ENCODE results near the gene ADNP2.
A peak's percentile ranks its signal among the peaks of the same experiment; 100 is the strongest.

The ADNP2 gene

GRCh38 chr18:80108739-80109675 is at the start of gene ADNP2:
TSS of gene ADNP2 (plus strand) at chr18:80109262. CDS start at chr18:80117543, 8,281 bp downstream.
- peak; percentile 56 to 61 for DNase-seq (ENCODE audit: low read depth in 2 of 2, low spot score in 1 of 2)

- no peak for DNase-seq (ENCODE audit: low read depth in 2 of 2, low spot score in 1 of 2)
Observed at GRCh38 chr18:80059945-80060344, 49.1 kb upstream of the ADNP2 start.

- no peak for DNase-seq (ENCODE audit: low read depth in 2 of 2, low spot score in 1 of 2)
Observed at GRCh38 chr18:80065705-80066104, 43.4 kb upstream of the ADNP2 start.

- no peak for DNase-seq (ENCODE audit: low read depth in 2 of 2, low spot score in 1 of 2)
Observed at GRCh38 chr18:80067321-80067720, 41.7 kb upstream of the ADNP2 start.

- no peak for DNase-seq (ENCODE audit: low read depth in 2 of 2, low spot score in 1 of 2)
Observed at GRCh38 chr18:80067897-80068296, 41.2 kb upstream of the ADNP2 start.

- DNase-seq (ENCODE audit: low read depth in 2 of 2, low spot score in 1 of 2), result no peak
Observed at GRCh38 chr18:80068571-80069272, 40.3 kb upstream of the ADNP2 start.

- no peak for DNase-seq (ENCODE audit: low read depth in 2 of 2, low spot score in 1 of 2)
Observed at GRCh38 chr18:80070825-80071224, 38.2 kb upstream of the ADNP2 start.

- no peak for DNase-seq (ENCODE audit: low read depth in 2 of 2, low spot score in 1 of 2)
Observed at GRCh38 chr18:80074183-80074582, 34.9 kb upstream of the ADNP2 start.

GRCh38 chr18:80074697-80075096 is 34.4 kb upstream of the ADNP2 start:
- no peak for DNase-seq (ENCODE audit: low read depth in 2 of 2, low spot score in 1 of 2)

- no peak for DNase-seq (ENCODE audit: low read depth in 2 of 2, low spot score in 1 of 2)
Observed at GRCh38 chr18:80075940-80076339, 33.1 kb upstream of the ADNP2 start.

GRCh38 chr18:80076379-80076778 is 32.7 kb upstream of the ADNP2 start:
- no peak for DNase-seq (ENCODE audit: low read depth in 2 of 2, low spot score in 1 of 2)

GRCh38 chr18:80077873-80078272 is 31.2 kb upstream of the ADNP2 start:
- no peak for DNase-seq (ENCODE audit: low read depth in 2 of 2, low spot score in 1 of 2)

- no peak for DNase-seq (ENCODE audit: low read depth in 2 of 2, low spot score in 1 of 2)
Observed at GRCh38 chr18:80086281-80086680, 22.8 kb upstream of the ADNP2 start.

- no peak for DNase-seq (ENCODE audit: low read depth in 2 of 2, low spot score in 1 of 2)
Observed at GRCh38 chr18:80088036-80088435, 21.0 kb upstream of the ADNP2 start.

GRCh38 chr18:80088823-80089222 is 20.2 kb upstream of the ADNP2 start:
- DNase-seq (ENCODE audit: low read depth in 2 of 2, low spot score in 1 of 2), result no peak

GRCh38 chr18:80095414-80095813 is 13.6 kb upstream of the ADNP2 start:
- no peak for DNase-seq (ENCODE audit: low read depth in 2 of 2, low spot score in 1 of 2)

- DNase-seq (ENCODE audit: low read depth in 2 of 2, low spot score in 1 of 2), result no peak
Observed at GRCh38 chr18:80096032-80096565, 13.0 kb upstream of the ADNP2 start.

- no peak for DNase-seq (ENCODE audit: low read depth in 2 of 2, low spot score in 1 of 2)
Observed at GRCh38 chr18:80097201-80097600, 11.9 kb upstream of the ADNP2 start.

- DNase-seq (ENCODE audit: low read depth in 2 of 2, low spot score in 1 of 2), result no peak
Observed at GRCh38 chr18:80103231-80103630, 5.8 kb upstream of the ADNP2 start.

GRCh38 chr18:80104364-80104779 is 4.7 kb upstream of the ADNP2 start:
- no peak for DNase-seq (ENCODE audit: low read depth in 2 of 2, low spot score in 1 of 2)

GRCh38 chr18:80105369-80106167 is 3.5 kb upstream of the ADNP2 start:
- DNase-seq (ENCODE audit: low read depth in 2 of 2, low spot score in 1 of 2), result no peak

Data from stimulated activated CD8-positive, alpha-beta memory T cell treated with anti-CD3 and anti-CD28 coated beads, Interleukin-4, amount 100 ng/mL, for 4 hours (primary cell).